WTC11 (cell line): Measurements from ENCODE around the gene CEACAM18.

Experiments used
- CREB1 ChIP-seq: sonication (generic); formaldehyde crosslinking; IDR thresholded peaks from 2 replicates; pipeline ENCODE4 v1.8.0; 2023; ENCODE audit warnings: mild to moderate bottlenecking, missing genetic modification reagents
- MAX ChIP-seq: sonication (generic); formaldehyde crosslinking; IDR thresholded peaks from 2 replicates; pipeline ENCODE4 v1.8.0; 2022; ENCODE audit warnings: mild to moderate bottlenecking, missing genetic modification reagents
- NFYB ChIP-seq: sonication (generic); formaldehyde crosslinking; conservative IDR thresholded peaks from 2 replicates; pipeline ENCODE4 v1.8.0; 2022; ENCODE audit warnings: low read depth, missing genetic modification reagents
- RELA ChIP-seq: sonication (generic); formaldehyde crosslinking; IDR thresholded peaks from 2 replicates; pipeline ENCODE4 v1.8.1; 2022; ENCODE audit warnings: missing genetic modification reagents, mild to moderate bottlenecking, borderline replicate concordance
- TCF7 ChIP-seq: sonication (generic); formaldehyde crosslinking; IDR thresholded peaks from 2 replicates; pipeline ENCODE4 v1.8.0; 2022; ENCODE audit warnings: mild to moderate bottlenecking, low read depth, missing genetic modification reagents, moderate library complexity
- ZBTB21 ChIP-seq: sonication (generic); formaldehyde crosslinking; IDR thresholded peaks from 2 replicates; pipeline ENCODE4 v1.8.1; 2023; ENCODE audit warnings: mild to moderate bottlenecking, missing genetic modification reagents, borderline replicate concordance
- ZNF396 ChIP-seq: fragments of 250-450 bp; sonication (Bioruptor Pico); IDR thresholded peaks from 2 replicates; pipeline ENCODE4 v1.8.0; 2021; ENCODE audit warnings: mild to moderate bottlenecking, moderate library complexity, borderline replicate concordance
- TF ChIP-seq, protein P1 (sequence below): fragments of 200-600 bp; IDR thresholded peaks from 2 replicates; pipeline ENCODE4 v1.8.0; 2022; ENCODE audit warnings: antibody characterized with exemption
- TF ChIP-seq, protein P2 (sequence below): sonication (generic); formaldehyde crosslinking; IDR thresholded peaks from 2 replicates; pipeline ENCODE4 v1.8.0; 2022; ENCODE audit warnings: missing genetic modification reagents

GRCh38 chr19:51440052-51440451, 38.3 kb upstream of the CEACAM18 start:
- TF ChIP-seq, protein P1, sequence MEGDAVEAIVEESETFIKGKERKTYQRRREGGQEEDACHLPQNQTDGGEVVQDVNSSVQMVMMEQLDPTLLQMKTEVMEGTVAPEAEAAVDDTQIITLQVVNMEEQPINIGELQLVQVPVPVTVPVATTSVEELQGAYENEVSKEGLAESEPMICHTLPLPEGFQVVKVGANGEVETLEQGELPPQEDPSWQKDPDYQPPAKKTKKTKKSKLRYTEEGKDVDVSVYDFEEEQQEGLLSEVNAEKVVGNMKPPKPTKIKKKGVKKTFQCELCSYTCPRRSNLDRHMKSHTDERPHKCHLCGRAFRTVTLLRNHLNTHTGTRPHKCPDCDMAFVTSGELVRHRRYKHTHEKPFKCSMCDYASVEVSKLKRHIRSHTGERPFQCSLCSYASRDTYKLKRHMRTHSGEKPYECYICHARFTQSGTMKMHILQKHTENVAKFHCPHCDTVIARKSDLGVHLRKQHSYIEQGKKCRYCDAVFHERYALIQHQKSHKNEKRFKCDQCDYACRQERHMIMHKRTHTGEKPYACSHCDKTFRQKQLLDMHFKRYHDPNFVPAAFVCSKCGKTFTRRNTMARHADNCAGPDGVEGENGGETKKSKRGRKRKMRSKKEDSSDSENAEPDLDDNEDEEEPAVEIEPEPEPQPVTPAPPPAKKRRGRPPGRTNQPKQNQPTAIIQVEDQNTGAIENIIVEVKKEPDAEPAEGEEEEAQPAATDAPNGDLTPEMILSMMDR: no peak
- TF ChIP-seq, protein P2, sequence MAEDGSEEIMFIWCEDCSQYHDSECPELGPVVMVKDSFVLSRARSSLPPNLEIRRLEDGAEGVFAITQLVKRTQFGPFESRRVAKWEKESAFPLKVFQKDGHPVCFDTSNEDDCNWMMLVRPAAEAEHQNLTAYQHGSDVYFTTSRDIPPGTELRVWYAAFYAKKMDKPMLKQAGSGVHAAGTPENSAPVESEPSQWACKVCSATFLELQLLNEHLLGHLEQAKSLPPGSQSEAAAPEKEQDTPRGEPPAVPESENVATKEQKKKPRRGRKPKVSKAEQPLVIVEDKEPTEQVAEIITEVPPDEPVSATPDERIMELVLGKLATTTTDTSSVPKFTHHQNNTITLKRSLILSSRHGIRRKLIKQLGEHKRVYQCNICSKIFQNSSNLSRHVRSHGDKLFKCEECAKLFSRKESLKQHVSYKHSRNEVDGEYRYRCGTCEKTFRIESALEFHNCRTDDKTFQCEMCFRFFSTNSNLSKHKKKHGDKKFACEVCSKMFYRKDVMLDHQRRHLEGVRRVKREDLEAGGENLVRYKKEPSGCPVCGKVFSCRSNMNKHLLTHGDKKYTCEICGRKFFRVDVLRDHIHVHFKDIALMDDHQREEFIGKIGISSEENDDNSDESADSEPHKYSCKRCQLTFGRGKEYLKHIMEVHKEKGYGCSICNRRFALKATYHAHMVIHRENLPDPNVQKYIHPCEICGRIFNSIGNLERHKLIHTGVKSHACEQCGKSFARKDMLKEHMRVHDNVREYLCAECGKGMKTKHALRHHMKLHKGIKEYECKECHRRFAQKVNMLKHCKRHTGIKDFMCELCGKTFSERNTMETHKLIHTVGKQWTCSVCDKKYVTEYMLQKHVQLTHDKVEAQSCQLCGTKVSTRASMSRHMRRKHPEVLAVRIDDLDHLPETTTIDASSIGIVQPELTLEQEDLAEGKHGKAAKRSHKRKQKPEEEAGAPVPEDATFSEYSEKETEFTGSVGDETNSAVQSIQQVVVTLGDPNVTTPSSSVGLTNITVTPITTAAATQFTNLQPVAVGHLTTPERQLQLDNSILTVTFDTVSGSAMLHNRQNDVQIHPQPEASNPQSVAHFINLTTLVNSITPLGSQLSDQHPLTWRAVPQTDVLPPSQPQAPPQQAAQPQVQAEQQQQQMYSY (CRISPR knock-in tag): no peak
- TF ChIP-seq RELA (CRISPR knock-in tag) (no peak), MAX (CRISPR knock-in tag) (no peak), TCF7 (no peak), NFYB (CRISPR knock-in tag) (no peak), ZBTB21 (CRISPR knock-in tag) (no peak), CREB1 (CRISPR knock-in tag) (no peak), ZNF396 (CRISPR knock-in tag) (no peak)
